RCC 7860 (cell line): Measurements from ENCODE around the gene DGLUCY.
"Not testable (repeated sequence)": the region's sequence is repeated elsewhere in the genome, so short reads cannot be mapped to it uniquely, and the experiment has no call there.

Source experiments
- DNase-seq: peaks from one replicate; pipeline ENCODE4 v3.0.0-alpha.2; 2015; ENCODE audit warnings: low spot score
- FAIRE-seq: peaks from 2 replicates; lab custom pipeline; 2012; peaks lifted over from hg19 to GRCh38; lab: Jason Lieb, UNC

DGLUCY gene

DNA sequence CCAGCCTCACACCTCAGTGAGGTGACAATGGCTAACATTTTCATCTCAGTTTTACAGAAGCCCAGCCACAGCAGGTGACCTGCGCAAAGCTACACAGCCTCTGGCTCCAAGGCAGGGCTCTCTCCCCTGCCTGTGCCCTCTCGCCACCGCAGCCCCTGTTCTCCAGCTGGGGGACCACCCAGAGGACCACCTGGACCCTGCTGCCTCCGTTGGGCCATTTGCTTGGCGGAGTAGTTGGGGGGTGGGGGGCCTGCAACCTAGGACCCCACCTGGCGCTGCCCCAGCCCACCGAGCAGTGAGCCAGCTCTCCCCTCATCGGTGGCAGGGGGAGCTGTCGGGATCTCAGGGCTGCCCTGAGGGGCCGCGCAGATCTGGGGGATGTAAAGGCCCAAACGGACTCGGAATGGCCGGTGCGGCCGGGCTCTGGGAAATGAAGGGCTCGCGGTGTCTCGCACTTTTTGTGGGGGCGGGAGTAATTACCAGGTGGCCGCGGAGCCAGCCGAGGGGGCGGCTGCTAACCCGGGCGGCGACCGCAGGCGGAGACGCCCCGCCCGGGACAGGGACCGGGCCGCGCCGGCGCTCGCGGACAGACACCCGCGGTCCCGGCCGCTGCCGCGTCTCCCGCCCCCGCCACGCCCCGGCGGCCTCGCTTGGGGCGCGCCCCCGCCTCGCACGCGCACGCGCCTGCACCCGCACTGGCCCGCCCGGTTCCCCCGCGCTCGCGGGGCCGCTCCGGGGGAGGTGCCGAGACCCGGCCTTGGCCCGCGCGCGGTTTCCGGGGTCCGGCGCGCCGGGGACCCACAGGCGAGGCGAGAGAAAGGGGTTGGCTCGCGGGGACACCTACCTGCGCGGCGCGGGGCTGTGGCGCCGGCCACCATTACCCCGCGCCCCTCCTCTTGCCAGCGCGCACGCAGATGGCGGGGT is 139.3 kb downstream of the DGLUCY start:
- DNase-seq (no peak), FAIRE-seq (no peak)

DNA sequence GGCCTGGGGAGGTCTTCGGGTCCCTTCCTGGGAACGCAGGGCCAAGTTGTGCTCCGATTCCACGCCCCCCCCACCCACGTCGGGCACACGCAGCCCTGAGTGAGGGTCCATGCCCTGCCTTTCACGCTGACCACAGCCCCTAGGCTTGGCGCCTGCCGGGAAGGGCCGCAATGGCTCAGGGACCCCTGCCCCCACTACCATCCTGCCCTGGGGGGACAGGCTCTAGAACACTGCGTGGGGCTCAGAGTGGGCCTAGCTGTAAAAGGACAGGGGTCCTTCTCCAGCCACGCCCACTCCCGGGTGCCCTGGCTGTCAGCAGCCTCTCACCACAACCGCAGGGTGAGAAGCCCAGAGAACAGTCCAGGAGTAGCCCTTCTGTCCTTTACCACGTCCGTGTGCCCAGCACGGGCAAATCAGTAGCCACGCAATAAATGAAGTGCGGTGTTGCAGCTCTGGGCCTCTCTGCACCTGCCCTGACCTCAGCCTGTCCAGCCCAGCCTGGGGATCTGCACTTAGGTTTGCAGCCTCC is 140.0 kb downstream of the DGLUCY start:
- DNase-seq (no peak), FAIRE-seq (no peak)

DNA sequence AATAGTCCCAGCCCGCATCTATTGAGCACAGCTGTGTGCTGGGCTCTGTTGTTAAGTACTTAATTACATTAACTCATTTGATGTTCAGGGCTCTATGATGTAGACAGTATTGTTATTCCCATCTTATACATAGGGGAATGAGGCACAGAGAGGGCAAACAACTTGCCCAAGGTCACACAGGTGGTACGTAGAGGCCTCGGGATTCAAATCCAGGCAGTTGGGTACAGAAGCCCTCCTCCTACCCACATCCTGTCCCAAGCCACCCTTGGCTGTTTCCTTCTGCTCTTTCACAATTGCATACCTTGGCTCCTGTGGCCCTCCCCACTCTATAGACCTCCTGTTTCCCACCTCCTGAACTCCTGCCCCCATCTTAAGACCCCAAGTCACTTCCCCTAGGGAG is 140.6 kb downstream of the DGLUCY start:
- no peak for FAIRE-seq

DNA sequence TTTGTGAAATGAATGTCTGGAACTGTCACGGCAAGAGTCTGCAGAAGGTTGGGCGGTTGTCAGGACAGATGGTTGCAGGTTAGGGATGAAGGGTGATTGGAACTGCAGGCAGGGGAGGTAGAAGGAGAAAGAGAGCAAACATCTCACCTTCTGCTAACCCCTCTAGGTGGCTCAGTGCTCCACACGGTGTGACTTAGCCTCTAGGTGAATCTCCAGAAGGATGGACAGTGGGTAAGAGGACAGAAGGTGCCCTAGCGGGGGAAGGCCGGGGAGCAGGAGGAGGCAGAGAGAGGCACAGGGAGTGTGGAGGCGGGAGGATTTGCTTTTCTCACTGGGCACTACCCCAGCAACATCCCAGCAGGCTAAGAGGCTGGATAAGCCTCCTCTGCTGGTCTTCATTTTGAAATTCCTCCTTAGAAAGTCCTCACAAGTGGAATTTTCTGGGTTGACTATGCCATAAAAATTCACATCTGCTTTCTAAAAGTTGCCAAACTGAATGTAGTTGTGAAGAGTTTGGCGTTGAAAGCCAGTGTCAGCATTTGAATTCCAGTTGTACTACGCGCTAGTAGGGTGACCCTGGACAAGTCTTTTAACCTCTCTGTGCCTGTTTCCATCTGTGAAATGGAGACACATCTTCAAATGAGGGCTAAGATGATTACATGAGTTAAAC is 141.3 kb downstream of the DGLUCY start:
- no peak for DNase-seq

More for the DNA sequence above, 140.6 kb downstream of the DGLUCY start:
- DNase-seq, result no peak

DNA sequence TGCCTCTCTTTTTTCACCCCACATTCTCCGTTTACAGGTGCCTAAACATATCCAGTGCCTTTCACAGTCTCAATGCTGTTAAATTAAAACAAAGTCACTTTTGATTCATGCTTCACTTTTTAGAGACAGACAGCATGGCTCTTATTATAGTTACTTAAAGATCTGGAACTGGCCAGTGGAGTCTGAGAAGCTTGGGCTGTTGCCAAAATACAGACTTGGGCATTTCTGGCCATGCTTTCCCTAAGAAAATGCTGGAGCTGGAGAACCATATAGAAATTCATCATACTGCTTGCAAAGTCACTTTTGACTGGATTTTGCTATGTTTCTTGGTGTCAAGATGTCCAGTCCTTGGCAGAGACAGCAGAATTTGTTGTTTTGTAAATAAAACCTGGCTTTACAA is 142.8 kb downstream of the DGLUCY start:
- FAIRE-seq (no peak), DNase-seq (no peak)

More for the DNA sequence above, 141.3 kb downstream of the DGLUCY start:
- no peak for FAIRE-seq

DNA sequence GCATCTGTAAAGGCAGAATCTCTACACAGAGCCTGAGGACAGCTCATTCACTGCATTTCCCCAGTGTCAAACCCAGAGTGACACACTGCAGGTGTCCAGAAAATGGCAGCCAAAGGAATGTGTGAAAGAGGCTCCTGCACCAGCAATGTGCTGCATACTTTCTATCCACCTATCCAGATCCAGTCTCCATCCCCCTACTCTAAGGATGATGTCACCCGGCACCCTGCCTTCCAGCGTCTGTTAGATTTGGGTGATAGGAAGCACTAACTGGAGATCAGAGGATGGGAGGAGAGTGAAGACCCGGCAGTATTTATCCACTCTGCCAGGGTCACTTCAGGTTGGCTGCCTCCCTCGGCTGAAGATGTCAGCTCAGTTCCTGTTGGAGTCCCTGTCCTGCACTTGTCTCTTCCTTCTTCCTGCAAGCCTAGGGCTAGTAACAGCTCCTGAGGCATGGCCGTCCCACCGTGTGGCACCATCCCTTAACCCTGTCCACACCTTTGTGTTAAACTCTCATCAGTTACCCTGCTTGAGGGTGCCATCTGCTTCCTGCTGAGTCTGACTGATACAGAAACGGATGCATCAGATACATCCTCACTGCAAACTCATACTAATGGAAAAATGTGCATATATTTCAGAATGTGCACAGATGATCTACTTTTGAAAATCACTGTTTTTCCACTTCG is 143.6 kb downstream of the DGLUCY start:
- DNase-seq, result no peak
- FAIRE-seq, result no peak

DNA sequence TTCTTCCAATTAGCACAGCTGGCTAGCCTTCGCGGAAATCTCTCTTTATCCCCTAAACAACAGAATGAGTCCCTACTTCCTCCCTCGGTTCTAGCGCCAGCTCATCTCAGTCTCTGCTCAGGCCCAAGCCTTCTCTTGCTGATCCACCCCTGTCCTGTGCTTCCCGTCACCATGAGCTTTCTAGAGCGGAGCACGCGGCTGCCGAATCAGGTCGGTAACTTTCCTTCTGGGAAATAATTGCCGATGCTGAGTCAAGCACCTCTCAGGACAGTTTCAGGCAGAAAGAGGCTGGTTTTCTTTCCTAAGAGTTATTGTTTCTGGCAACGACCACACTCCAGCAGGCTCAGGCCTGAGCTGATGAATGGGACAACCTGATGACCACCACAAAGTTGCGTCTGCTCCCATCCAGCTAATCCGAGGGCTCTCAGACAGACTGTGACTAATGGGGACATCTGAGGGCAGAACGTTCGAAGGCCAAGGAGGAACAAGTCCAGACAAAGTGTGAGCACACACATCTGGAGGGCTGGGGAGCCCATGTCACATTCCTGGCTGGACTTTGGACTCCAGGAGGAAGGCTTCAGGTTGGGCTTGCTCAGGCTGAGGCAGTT is 144.2 kb downstream of the DGLUCY start:
- no peak for DNase-seq
- no peak for FAIRE-seq

DNA sequence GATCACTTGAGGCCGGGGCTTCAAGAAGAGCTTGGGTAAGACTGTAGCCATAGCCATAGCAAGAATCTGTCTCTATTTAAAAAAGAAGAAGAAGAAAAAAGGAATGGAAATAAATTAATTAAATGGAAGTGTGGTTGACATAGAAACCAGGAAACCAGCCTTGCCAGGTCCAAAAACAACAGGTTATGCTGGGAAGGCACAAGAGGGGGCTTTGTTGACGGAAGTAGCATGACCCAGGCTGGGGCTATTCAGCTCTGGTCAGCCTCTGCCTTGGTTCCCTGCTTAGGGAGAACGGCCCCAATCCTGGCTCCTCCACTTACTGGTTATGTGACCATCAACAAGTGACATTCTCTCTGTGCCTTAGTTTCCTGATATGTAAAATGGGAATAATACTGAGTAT is 145.0 kb downstream of the DGLUCY start:
- FAIRE-seq (no peak), DNase-seq (no peak)

DNA sequence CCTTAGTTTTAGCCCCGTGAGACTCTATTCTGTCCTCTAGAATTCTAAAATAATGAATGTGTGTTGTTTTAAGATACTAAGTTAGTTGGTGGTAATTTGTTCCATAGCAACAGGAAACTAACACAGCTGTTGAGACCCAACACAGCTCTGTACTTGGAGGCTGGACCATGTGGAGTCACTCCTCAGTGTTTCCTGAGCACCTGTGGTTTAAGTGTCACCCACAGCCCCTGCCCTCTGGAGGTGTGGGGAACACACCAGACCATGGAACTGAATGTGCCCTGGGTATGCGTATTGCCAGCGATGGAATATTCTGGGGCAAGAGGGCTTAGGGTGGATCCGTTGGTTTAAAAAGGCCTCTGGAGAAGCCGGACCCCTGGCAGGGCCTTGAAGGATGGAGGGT is 147.2 kb downstream of the DGLUCY start:
- FAIRE-seq (no peak), DNase-seq (no peak)

DNA sequence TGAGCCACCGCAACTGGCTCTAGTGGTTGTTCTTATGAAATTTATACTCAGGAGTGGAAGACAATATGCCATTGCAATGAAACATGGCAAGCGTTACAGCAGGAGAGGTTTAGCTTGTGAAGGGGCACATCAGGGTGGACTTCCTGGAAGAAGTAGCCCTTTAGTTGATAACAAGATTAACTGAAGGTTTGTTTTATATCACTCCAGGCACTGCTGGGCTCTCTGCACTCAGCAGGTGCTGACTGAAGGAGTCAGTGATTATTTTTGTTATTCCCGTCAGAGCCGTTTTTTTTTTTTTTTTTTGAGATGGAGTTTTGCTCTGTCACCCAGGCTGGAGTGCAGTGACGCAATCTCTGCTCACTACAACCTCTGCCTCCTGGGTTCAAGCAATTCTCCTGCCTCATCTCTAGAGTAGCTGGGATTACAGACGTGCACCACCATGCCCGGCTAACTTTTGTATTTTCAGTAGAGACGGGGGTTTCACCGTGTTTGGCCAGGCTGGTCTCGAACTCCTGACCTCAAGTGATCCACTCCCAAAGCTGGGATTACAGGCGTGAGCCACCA is 148.2 kb downstream of the DGLUCY start:
- DNase-seq, result no peak
- no peak for FAIRE-seq

DNA sequence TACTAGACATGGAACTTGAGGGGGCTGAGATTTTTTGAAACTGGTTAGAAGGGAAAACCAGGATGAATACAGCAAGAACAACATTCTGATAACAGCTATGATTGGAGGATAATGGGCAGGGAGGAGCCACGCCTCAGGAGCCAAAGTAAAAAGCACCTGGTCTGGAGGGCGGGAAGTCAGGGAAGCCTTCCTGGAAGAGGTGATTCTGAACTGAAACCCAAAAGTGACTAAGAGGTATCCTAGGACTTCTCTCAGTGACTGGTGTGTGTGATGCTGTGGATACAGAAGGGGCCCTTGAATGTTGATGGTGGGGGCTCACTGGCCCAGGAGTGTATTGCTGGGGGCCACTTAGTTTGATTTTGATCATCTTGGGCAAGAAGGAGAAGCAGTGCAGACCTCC is 149.5 kb downstream of the DGLUCY start:
- no peak for DNase-seq
- FAIRE-seq, result no peak

DNA sequence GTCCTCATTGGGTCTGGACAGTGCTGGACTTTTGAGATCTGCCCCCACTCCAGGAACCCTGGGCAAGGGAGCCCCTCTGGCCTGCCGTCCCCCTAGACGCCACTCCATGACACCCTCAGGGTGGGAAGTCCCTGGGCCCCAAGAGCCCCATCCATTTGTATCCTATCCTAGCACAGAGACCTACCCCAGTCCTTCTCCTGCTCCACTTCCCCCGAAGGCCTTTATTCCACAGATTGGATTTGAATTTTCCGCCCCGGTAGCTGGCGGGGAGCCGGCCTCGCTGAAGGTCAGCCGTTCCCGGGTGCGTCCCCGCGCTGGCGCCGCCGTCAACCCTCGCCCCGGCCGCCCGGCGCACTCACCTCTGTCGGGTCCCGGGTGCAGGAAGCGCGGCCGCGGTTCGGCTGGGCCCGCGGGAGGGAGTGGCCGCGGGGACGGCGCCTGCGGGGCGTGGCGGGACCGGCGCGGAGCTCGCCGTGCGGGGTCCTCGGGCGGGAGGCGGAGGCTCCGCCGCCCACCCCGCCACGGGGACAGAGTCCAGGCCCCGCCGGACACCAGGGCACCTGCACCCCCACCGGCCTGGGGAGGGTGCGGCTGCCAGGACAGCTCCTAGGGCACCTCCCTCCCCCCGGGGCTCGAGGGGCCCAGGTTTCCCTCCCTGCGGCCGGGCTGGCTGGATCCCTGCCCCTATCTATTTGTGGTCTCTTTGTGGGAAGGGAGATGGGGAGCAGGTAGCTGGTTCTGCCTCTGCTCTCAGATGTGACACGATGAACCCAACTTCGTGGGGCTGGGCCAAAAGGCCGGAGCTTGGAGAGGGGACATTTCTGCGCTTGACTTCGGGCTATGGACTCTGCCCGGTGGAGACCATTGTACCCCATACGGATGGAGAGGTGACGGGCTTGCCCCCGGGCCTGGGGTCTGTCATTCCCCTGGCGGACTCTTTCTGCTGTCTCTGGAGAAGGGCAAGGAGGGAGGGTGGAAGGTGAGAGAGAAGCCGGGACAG is 150.6 kb downstream of the DGLUCY start:
- no peak for DNase-seq
- FAIRE-seq, result no peak

DNA sequence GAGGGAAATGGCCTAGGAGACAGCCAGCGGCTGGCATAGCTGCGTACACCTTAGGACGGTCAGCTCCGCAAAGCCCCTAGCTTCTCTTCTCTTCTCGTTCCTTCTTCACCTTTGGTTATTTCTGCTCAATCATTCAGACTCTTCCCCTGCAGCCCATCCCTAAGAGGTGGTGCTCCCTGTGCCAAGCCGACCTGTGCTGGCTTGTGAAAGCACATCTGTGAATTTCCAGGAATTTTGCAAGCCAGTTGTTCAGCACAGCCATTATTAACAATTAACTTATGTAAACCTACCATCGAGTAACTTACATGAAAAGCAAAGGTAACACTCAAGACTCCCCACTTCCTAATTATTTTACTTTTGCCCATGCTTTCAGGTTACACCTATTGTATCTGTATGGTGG is 151.5 kb downstream of the DGLUCY start:
- FAIRE-seq, result no peak
- DNase-seq, result no peak

DNA sequence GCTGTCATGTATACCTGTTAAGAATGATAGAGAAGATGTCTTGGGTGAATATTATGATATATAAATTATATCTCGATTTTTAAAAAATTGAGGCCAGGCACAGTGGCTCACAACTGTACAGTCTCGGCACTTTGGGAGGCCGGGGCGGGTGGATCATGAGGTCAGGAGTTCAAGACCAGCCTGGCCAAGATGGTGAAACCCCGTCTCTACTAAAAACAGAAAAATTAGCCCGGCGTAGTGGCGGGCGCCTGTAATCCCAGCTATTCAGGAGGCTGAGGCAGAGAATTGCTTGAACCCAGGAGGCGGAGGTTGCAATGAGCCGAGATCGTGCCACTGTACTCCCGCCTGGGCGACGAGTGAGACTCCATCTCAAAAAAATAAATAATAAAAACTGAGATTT is 152.4 kb downstream of the DGLUCY start:
- not testable (repeated sequence) for DNase-seq, FAIRE-seq

DNA sequence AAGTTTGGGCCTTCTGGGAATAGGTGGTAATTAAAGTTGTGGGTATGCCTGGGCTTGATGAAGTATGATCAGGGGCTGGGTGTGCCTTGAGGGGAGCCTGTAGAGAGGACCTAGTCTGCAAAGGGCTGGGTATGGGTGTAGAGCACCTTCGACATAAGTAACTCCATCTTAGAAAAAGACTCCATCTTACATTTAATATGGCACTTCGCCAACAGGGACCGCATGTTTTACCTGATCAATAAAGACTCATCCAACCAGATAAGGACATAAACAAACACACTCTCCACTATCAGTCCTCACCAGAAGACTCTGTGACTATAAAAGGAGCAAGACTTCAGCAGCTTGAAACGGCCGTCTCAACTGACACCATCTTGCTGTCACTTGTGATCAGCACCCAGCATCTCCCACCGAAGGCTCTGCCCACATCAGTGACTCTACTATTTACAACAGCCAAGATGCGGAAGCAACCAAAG is 154.1 kb downstream of the DGLUCY start:
- no peak for DNase-seq
- FAIRE-seq, result no peak

DNA sequence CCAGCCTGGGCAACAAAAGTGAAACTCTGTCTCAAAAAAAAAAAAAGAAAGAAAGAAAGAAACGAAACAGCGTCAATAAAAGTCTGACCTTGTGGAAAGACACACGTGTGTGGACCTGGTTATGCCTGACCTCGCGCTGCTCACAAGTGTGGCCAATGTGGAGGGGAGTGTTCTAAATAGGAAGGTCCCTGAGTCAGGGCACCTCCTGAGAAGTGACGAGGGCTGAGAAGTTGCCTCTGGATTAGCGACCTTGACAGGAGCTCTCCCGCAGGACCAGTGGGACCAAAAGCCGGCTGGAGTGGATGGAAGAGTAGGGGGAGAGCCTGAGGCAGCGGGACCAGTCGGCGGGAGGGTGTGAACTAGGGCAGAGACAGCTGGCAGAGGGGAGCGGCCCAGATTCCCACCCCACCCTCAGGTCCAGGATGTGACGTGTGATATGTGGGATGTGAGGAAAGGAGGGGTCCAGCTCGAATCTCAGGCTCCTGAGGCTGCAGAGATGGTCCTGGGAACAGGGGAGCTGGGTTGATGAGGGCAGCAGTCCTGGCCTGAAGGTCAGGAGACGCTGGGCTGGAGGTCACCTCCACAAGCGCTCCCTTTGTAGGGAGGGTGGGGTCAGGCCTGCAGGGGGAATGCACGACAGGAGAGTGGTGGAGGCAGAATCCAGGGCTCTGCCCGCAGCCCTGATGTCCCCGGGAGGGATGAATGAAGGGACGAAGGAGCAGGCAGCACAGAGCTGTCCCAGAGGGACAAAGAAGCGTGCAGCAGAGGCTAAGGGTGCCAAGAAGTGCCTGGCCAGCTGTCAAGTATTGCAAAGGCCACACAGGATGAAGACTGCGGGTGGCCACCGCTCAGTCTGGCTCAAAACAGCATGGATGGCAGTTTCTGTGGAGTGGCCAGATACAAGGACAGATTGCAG is 155.5 kb downstream of the DGLUCY start:
- FAIRE-seq (no peak), DNase-seq (no peak)

DNA sequence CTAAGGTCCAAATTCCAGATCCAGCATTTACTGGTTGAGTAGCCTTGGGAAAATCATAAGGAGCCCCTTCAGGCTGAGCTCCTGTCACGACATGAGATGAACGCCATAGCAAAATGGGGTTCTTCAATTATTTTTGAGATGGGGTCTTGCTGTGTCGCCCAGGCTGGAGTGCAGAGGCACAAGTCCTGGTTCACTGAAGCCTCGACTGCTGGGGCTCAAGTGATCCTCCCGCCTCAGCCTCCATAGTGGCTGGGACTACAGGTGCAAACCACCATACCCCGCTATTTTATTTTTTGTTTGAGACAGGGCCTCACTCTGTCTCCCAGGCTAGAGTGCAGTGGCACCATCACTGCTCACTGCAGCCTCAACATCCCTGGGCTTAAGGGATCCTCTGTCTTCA is 156.3 kb downstream of the DGLUCY start:
- no peak for FAIRE-seq

DNA sequence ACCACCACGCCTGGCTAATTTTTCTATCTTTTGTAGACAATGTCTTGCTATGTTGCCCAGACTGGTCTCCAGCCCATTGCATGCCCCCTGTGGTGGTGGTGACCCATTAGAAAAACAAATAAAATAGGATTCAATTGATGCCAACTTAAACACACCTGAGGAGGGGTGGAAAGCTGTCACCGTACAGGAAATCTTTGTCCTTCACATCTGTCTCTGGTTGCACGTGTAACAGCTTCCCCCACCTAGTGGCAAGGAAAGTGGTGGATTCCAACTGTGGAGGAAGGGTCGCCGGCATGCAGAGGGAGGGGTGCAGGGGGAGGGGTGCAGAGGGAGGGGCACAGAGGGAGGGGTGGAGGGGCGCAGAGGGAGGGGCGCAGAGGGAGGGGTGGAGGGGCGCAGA is 156.7 kb downstream of the DGLUCY start:
- no peak for FAIRE-seq
- no peak for DNase-seq

More for the DNA sequence above, 156.3 kb downstream of the DGLUCY start:
- DNase-seq, result no peak
